Mucosa of descending colon (tissue), 3 donors: Measurements from ENCODE around the gene PAQR9. TPM values are rescaled to one million over a fixed set of nuclear protein-coding genes. Genes with fewer than 3 reads are reported as not detected.

Experiments used
- ATAC-seq: fragments of 200-7000 bp; cut with Tn5 transposase; one replicate; pipeline ENCODE4 v1.9.1; 2020; ENCODE audit warnings: mild to moderate bottlenecking, moderate library complexity
- DNase-seq, 3 donors: peaks; one replicate each; pipeline ENCODE4 v3.0.0-alpha.2; 2020
- H3K36me3 ChIP-seq: fragments of 200-600 bp; one replicate; pipeline ENCODE4 v1.8.0; 2021; ENCODE audit warnings: low read depth, mild to moderate bottlenecking
- H3K4me1 ChIP-seq: fragments of 200-600 bp; one replicate; pipeline ENCODE4 v1.8.0; 2021; ENCODE audit warnings: low read depth, mild to moderate bottlenecking
- H3K4me3 ChIP-seq: fragments of 200-600 bp; one replicate; pipeline ENCODE4 v1.8.0; 2021; ENCODE audit warnings: mild to moderate bottlenecking
- H3K9me3 ChIP-seq: fragments of 200-600 bp; one replicate; pipeline ENCODE4 v1.8.0; 2021; ENCODE audit warnings: mild to moderate bottlenecking
- intact Hi-C, 2 donors: fragments of 100-400 bp; cut with DNase I in 1 of 2; cut with micrococcal nuclease in 1 of 2; formaldehyde crosslinking; loops; one replicate each; pipeline versions ENCODE4 v1.11.0 to v1.11.1; 2022; cut with DNase I, micrococcal nuclease
- total RNA-seq, 3 donors: library from RNA; stranded (reverse); fragmentation: NEBNext Ultra II Directional in 2 of 3; extraction: Animal tissue kit (Norgen Biotek cat#: 25700) in 2 of 3; gene quantifications; one replicate each; pipeline versions ENCODE4 v1.2.1 to v1.2.4, GENCODE V29; 2021 to 2023
- TF ChIP-seq, protein P1 (sequence below): fragments of 200-600 bp; IDR thresholded peaks from one replicate; pipeline ENCODE4 v1.8.0; 2022; ENCODE audit warnings: antibody characterized with exemption, mild to moderate bottlenecking
- donor health status: DM: no; HTN: no; CAD: no; lungs with moderate emphysema.
- donor health status: DM: no; HTN: no; CAD: no.
- donor health status: DM: no; HTN: yes; CAD: no.

The PAQR9 gene
- total RNA-seq, 3 donors from 2014 or later: not detected

DNA sequence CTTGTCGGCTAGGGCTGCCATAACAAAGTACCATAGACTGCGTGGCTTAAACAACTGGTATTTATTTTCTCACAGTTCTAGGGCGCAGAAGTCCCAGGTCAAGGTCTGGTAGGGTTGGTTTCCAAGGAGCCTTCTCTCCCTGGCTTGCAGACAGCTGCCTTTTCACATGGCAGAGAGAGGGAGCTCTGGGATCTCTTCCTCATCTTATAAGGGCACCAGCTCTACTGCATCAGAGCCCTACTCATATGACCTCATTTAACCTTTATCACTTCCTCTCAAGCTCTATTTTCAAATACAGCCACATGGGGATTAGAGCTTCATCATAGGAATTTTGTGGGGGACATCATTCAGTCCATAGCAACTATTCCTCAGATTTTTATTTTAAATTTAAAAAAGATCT is 17.6 kb upstream of the PAQR9 start:
- Histone ChIP-seq H3K9me3 (no peaks in the 10 kb centered on the region), H3K36me3 (no peaks in the 10 kb centered on the region), H3K4me3 (no peak overlapping the region), H3K4me1 (no peaks in the 10 kb centered on the region)
- DNase-seq (no peak), ATAC-seq (no peak)
- intact Hi-C loops: no loop called here
- TF ChIP-seq, protein P1, sequence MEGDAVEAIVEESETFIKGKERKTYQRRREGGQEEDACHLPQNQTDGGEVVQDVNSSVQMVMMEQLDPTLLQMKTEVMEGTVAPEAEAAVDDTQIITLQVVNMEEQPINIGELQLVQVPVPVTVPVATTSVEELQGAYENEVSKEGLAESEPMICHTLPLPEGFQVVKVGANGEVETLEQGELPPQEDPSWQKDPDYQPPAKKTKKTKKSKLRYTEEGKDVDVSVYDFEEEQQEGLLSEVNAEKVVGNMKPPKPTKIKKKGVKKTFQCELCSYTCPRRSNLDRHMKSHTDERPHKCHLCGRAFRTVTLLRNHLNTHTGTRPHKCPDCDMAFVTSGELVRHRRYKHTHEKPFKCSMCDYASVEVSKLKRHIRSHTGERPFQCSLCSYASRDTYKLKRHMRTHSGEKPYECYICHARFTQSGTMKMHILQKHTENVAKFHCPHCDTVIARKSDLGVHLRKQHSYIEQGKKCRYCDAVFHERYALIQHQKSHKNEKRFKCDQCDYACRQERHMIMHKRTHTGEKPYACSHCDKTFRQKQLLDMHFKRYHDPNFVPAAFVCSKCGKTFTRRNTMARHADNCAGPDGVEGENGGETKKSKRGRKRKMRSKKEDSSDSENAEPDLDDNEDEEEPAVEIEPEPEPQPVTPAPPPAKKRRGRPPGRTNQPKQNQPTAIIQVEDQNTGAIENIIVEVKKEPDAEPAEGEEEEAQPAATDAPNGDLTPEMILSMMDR: no peak

DNA sequence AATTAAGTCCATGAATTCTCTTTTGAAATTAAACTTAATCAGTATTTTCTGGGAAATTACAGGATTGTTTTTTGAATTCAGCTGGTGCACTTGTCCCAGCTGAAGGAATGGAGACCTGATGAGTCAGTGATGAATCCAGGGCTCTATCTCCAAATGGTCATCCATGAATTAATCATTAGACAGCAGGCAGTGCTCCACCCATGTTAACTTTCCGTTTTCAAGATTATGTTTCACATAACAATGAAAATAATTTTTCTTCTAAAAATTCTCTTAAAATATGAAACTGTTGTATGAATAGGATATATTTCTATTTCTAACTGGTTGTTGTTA is 13.9 kb upstream of the PAQR9 start:
- TF ChIP-seq, protein P1: no peak
- no peak for ATAC-seq
- Histone ChIP-seq H3K36me3 (no peaks in the 10 kb centered on the region), H3K9me3 (no peaks in the 10 kb centered on the region), H3K4me1 (no peaks in the 10 kb centered on the region), H3K4me3 (no peak overlapping the region)
- intact Hi-C loops: no loop called here
- no peak for DNase-seq

DNA sequence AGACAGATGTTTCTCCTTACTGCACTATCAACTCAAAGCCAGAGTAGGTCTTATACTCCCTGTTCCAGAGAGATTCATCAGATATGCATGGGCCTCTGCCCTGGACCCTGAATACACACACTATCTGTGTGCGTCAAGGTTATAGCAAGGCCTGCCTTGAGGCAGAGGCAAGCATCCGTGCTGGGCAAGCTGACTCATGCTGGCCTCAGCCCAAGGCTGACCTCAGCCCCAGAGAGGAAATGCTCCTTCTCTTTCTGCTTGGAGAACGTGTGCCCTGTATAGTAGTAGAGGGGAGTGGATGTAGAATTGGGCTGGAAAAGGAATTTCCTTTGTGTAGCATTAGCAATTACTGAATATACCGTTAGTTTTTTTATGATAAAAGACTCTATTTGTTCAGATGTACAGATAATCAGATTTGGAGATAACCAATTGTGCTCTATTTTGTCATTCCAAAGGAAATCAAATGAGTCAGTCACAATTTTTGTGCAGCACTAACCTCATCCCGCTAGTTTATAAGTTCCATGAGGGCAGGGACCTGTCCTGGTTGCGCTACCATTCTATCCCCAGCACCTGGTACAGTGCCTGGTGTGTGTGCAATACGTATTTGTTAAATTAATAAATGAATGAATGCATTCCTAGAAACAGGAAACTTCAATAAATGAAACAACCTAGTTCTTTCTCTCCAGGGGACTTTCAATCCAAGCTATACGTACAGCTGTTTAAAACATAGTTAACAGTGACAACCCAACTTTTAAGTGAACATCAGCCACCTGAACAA is 13.3 kb upstream of the PAQR9 start:
- TF ChIP-seq, protein P1: no peak
- peak; percentile 43 to 65 (median 49) for DNase-seq

GRCh38 chr3:142975316-142975995 is 12.0 kb upstream of the PAQR9 start:
- Histone ChIP-seq H3K9me3 (no peaks in the 10 kb centered on the region), H3K4me1 (no peaks in the 10 kb centered on the region), H3K36me3 (no peaks in the 10 kb centered on the region), H3K4me3 (no peak overlapping the region)
- no peak for DNase-seq
- ATAC-seq: no peak
- intact Hi-C loops: no loop called here
- TF ChIP-seq, protein P1: no peak

More for the DNA sequence above, 13.3 kb upstream of the PAQR9 start:
- H3K36me3 ChIP-seq: no peaks in the 10 kb centered on the region
- no peaks in the 10 kb centered on the region for H3K9me3 ChIP-seq
- intact Hi-C loops: no loop called here
- H3K4me3 ChIP-seq: no peak overlapping the region
- no peaks in the 10 kb centered on the region for H3K4me1 ChIP-seq
- ATAC-seq: peak; percentile 79

GRCh38 chr3:142973217-142974009 is 9.9 kb upstream of the PAQR9 start:
- intact Hi-C loops: no loop called here
- DNase-seq: no peak
- no peaks in the 10 kb centered on the region for H3K4me1 ChIP-seq
- H3K9me3 ChIP-seq: no peaks in the 10 kb centered on the region
- H3K36me3 ChIP-seq: no peaks in the 10 kb centered on the region
- H3K4me3 ChIP-seq: no peak overlapping the region
- TF ChIP-seq, protein P1: no peak
- ATAC-seq: no peak
